Hippocampal formation (tissue), 2 donors: Measurements from ENCODE around the gene CETP.

Experiments used
- DNase-seq, 2 donors: peaks; one replicate each; lab custom pipeline; 2025; lab: John Stamatoyannopoulos, UW

The CETP gene

GRCh38 chr16:57020651-57021050 lies 58.9 kb downstream of the CETP start:
- no peak for DNase-seq

- DNase-seq: no peak
These were observed 60.0 kb downstream of the CETP start for GRCh38 chr16:57021757-57022156.

- DNase-seq: no peak
These were observed 60.7 kb downstream of the CETP start for GRCh38 chr16:57022445-57022844.

- DNase-seq: no peak
These were observed 61.9 kb downstream of the CETP start for GRCh38 chr16:57023541-57024249.

GRCh38 chr16:57024894-57025680 lies 63.3 kb downstream of the CETP start:
- no peak for DNase-seq

GRCh38 chr16:57025941-57026777 lies 64.4 kb downstream of the CETP start:
- DNase-seq: no peak

GRCh38 chr16:57026778-57027062 lies 65.0 kb downstream of the CETP start:
- no peak for DNase-seq

GRCh38 chr16:57027067-57027466 lies 65.3 kb downstream of the CETP start:
- DNase-seq: no peak

GRCh38 chr16:57028086-57028485 lies 66.3 kb downstream of the CETP start:
- no peak for DNase-seq

- no peak for DNase-seq
These were observed 67.7 kb downstream of the CETP start for GRCh38 chr16:57029161-57030160.

GRCh38 chr16:57030346-57030902 lies 68.7 kb downstream of the CETP start:
- no peak for DNase-seq

- no peak for DNase-seq
These were observed 69.4 kb downstream of the CETP start for GRCh38 chr16:57031156-57031555.

GRCh38 chr16:57032346-57032745 lies 70.6 kb downstream of the CETP start:
- no peak for DNase-seq

GRCh38 chr16:57032931-57033330 lies 71.2 kb downstream of the CETP start:
- DNase-seq: no peak
